Natural killer cell (primary cell): Measurements from ENCODE around the gene MCTP1. TPM values are rescaled to one million over a fixed set of nuclear protein-coding genes. Genes with fewer than 3 reads are reported as not detected.

ENCODE experiments used
- ATAC-seq, 3 donors: fragments of 150-1000 bp in 2 of 3; fragments of 200-7000 bp in 1 of 3; cut with Tn5 transposase; 1 replicate in 1 of 3; 2 replicates in 2 of 3; pipeline ENCODE4 v1.10.0; 2021; ENCODE audit warnings: mild to moderate bottlenecking in 2 of 3, moderate library complexity in 2 of 3
- DNase-seq, 2 donors: peaks; one replicate each; pipeline versions ENCODE4 v3.0.0 to v3.0.0-alpha.2; 2013 to 2021; ENCODE audit warnings: mixed read lengths in 1 of 2
- H3K27ac ChIP-seq: one replicate; pipeline ENCODE4 v1.5.1; 2013; ENCODE audit warnings: mild to moderate bottlenecking, low read length
- H3K27me3 ChIP-seq: one replicate; pipeline ENCODE4 v1.6.1; 2013; ENCODE audit warnings: low read length; ENCODE audit not compliant: control insufficient read depth, insufficient read depth
- H3K36me3 ChIP-seq: one replicate; pipeline ENCODE4 v1.6.1; 2013; ENCODE audit warnings: low read length; ENCODE audit not compliant: control insufficient read depth, insufficient read depth
- H3K4me1 ChIP-seq: one replicate; pipeline ENCODE4 v1.6.1; 2013; ENCODE audit warnings: low read length; ENCODE audit not compliant: control insufficient read depth, insufficient read depth
- H3K4me3 ChIP-seq: one replicate; pipeline ENCODE4 v1.5.1; 2013; ENCODE audit warnings: low read length
- H3K9me3 ChIP-seq: one replicate; pipeline ENCODE4 v1.6.1; 2013; ENCODE audit warnings: low read length; ENCODE audit not compliant: control insufficient read depth, insufficient read depth
- H3K27ac Mint-ChIP-seq, 2 donors: one replicate each; pipeline ENCODE4 v1.8.0; 2022; ENCODE audit warnings: mild to moderate bottlenecking in 2 of 2, mixed read lengths in 2 of 2, moderate library complexity in 1 of 2
- H3K27me3 Mint-ChIP-seq, 2 donors: one replicate each; pipeline ENCODE4 v1.8.0; 2022; ENCODE audit warnings: low read depth in 2 of 2, mixed read lengths in 2 of 2
- H3K36me3 Mint-ChIP-seq: one replicate; pipeline ENCODE4 v1.8.0; 2022; ENCODE audit warnings: mixed read lengths
- H3K4me1 Mint-ChIP-seq, 2 donors: one replicate each; pipeline ENCODE4 v1.8.0; 2022; ENCODE audit warnings: mixed read lengths in 2 of 2
- H3K4me3 Mint-ChIP-seq: one replicate; pipeline ENCODE4 v1.8.0; 2022; ENCODE audit warnings: mild to moderate bottlenecking, moderate library complexity, mixed read lengths
- H3K9me3 Mint-ChIP-seq, 2 donors: one replicate each; pipeline ENCODE4 v1.8.0; 2022; ENCODE audit warnings: mixed read lengths in 2 of 2
- CTCF ChIP-seq: fragments of 200-600 bp; IDR thresholded peaks from one replicate; pipeline ENCODE4 v1.8.0; 2022; ENCODE audit warnings: antibody characterized with exemption
- WGBS: methylation state at CpG from one replicate; pipeline ENCODE4 v1.1.7; 2013; ENCODE audit warnings: missing lambda C conversion rate; ENCODE audit not compliant: insufficient coverage; 5-methylcytosine and 5-hydroxymethylcytosine counted together
- intact Hi-C: fragments of 100-400 bp; cut with micrococcal nuclease; formaldehyde crosslinking; loops from one replicate; pipeline ENCODE4 v1.14.2; 2022
- total RNA-seq, 4 donors: library from RNA; stranded (reverse); fragments of 120-200 nt in 1 of 4; gene quantifications; one replicate each; pipeline versions ENCODE4 v1.2.3 to v1.2.4, GENCODE V29; 2013 to 2022

The MCTP1 gene
- total RNA-seq, 3 donors from 2014 or later (not counting 1 experiment from before 2014, with no cell fraction given): 4.7 to 15.1 (median 9.8) TPM

GRCh38 chr5:94707359-94707758 is 577.5 kb downstream of the MCTP1 start:
- H3K4me1 ChIP-seq: no peaks in the 10 kb centered on the region
- no peaks in the 10 kb centered on the region for H3K9me3 ChIP-seq
- intact Hi-C loops: no loop called here
- H3K4me3 Mint-ChIP-seq: no peak overlapping the region
- no peak for ATAC-seq
- no peak overlapping the region for H3K27ac ChIP-seq
- TF ChIP-seq CTCF: no peak
- WGBS: 0% methylated on average over 1 of the region's 2 CpGs
- H3K27me3 Mint-ChIP-seq: no peaks in the 10 kb centered on the region
- H3K27me3 ChIP-seq: no peaks in the 10 kb centered on the region
- peaks cover 6% of the 10 kb centered on the region for H3K36me3 Mint-ChIP-seq
- peaks cover 0 to 5% of the 10 kb centered on the region in 2 donors for H3K4me1 Mint-ChIP-seq
- H3K9me3 Mint-ChIP-seq: no peaks in the 10 kb centered on the region
- H3K36me3 ChIP-seq: peaks cover 10% of the 10 kb centered on the region
- DNase-seq: no peak
- no peak overlapping the region for H3K27ac Mint-ChIP-seq
- no peak overlapping the region for H3K4me3 ChIP-seq

GRCh38 chr5:94705427-94705826 is 579.5 kb downstream of the MCTP1 start:
- no CpG with 5 or more reads among the region's 1 CpG for WGBS

DNA sequence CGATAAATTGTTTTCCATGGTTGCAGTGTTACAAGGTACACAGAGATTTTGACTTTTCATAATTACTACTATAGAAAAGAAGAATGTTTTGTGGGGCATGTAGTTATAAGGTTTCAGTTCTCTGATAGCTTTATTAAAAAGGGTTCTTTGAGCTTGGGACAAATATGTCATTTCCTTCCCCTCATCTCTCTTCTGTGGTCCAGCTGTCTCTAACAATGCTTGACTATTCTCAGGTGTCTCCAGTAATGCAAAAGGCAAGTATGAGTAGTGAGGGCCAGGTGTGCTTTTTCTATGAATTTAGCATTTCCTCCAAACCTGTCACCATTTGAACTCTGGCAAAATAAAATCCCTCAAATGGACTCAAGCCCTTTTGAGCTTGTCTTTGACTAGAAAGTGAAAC is 582.2 kb downstream of the MCTP1 start:
- Mint-ChIP-seq H3K36me3 (no peaks in the 10 kb centered on the region), H3K9me3 (no peaks in the 10 kb centered on the region), H3K27me3 (no peaks in the 10 kb centered on the region), H3K4me1 (peaks cover 6 to 16% of the 10 kb centered on the region in 2 donors), H3K4me3 (no peak overlapping the region), H3K27ac (no peak overlapping the region)
- WGBS: no CpG with 5 or more reads among the region's 1 CpG
- intact Hi-C loops: no loop called here
- Histone ChIP-seq H3K36me3 (no peaks in the 10 kb centered on the region), H3K27ac (no peak overlapping the region), H3K27me3 (no peaks in the 10 kb centered on the region), H3K4me1 (no peaks in the 10 kb centered on the region), H3K9me3 (no peaks in the 10 kb centered on the region), H3K4me3 (no peak overlapping the region)
- no peak for ATAC-seq
- DNase-seq: no peak
- TF ChIP-seq CTCF: no peak

More at GRCh38 chr5:94705427-94705826, 579.5 kb downstream of the MCTP1 start:
- no peak overlapping the region for H3K27ac Mint-ChIP-seq
- Histone ChIP-seq H3K4me1 (no peaks in the 10 kb centered on the region), H3K4me3 (no peak overlapping the region), H3K36me3 (peaks cover 10% of the 10 kb centered on the region), H3K27ac (no peak overlapping the region), H3K9me3 (no peaks in the 10 kb centered on the region), H3K27me3 (no peaks in the 10 kb centered on the region)
- intact Hi-C loops: no loop called here
- H3K27me3 Mint-ChIP-seq: no peaks in the 10 kb centered on the region
- H3K4me3 Mint-ChIP-seq: no peak overlapping the region
- H3K9me3 Mint-ChIP-seq: no peaks in the 10 kb centered on the region
- H3K4me1 Mint-ChIP-seq: peaks cover 4 to 9% of the 10 kb centered on the region in 2 donors
- peaks cover 6% of the 10 kb centered on the region for H3K36me3 Mint-ChIP-seq
- TF ChIP-seq CTCF: no peak
- DNase-seq (no peak), ATAC-seq (no peak)

DNA sequence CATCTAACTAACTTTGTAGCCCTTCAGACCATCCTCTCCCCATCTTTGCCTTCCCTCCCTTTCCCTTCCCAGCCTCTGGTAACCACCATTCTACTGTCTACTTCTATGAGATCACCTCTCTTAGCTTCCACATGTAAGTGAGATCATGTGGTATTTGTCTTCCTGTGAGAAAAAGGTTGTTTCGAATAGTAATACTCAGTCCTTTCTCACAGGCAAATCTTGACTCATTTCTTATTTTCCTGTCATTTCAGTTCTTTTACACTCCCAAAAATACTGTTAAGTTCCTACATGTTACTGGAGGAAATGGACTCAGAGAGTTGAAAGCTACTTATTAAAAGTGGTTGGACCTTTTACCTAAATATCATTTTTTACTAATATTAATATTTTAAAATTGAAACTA is 584.3 kb downstream of the MCTP1 start:
- peaks cover 6 to 16% of the 10 kb centered on the region in 2 donors for H3K4me1 Mint-ChIP-seq
- no peak overlapping the region for H3K27ac ChIP-seq
- H3K9me3 Mint-ChIP-seq: no peaks in the 10 kb centered on the region
- no peak overlapping the region for H3K4me3 Mint-ChIP-seq
- no peak for TF ChIP-seq CTCF
- H3K36me3 ChIP-seq: peaks cover 4% of the 10 kb centered on the region
- no peaks in the 10 kb centered on the region for H3K36me3 Mint-ChIP-seq
- WGBS: no CpG with 5 or more reads among the region's 1 CpG
- H3K27me3 ChIP-seq: no peaks in the 10 kb centered on the region
- intact Hi-C loops: no loop called here
- no peaks in the 10 kb centered on the region for H3K4me1 ChIP-seq
- no peaks in the 10 kb centered on the region for H3K27me3 Mint-ChIP-seq
- peak overlapping the region; percentile 71 to 72 for H3K27ac Mint-ChIP-seq
- H3K9me3 ChIP-seq: no peaks in the 10 kb centered on the region
- ATAC-seq (peak; percentile 78 to 90 (median 83)), DNase-seq (peak in 1 of 2 donors; percentile 20)
- no peak overlapping the region for H3K4me3 ChIP-seq
